HG02571 (cell line): ENCODE data around the gene SLC17A4.
"Not testable (repeated sequence)": the region's sequence is repeated elsewhere in the genome, so short reads cannot be mapped to it uniquely, and the experiment has no call there.

Source experiments
- ATAC-seq: cut with Tn5 transposase; IDR thresholded peaks from one replicate; pipeline ENCODE4 v1.9.1; 2021; ENCODE audit warnings: mild to moderate bottlenecking, moderate library complexity; ENCODE audit not compliant: unreplicated experiment

SLC17A4 gene

GRCh38 chr6:25754535-25754934, at the start of gene SLC17A4:
Gene SLC17A4, plus strand, starts transcription at chr6:25754742. Its CDS starts 7,221 bp downstream, at chr6:25761963.
- ATAC-seq: no peak

GRCh38 chr6:25706314-25707014, 48.1 kb upstream of the SLC17A4 start:
- no peak for ATAC-seq

- no peak for ATAC-seq
Measured at GRCh38 chr6:25709761-25710160, 44.8 kb upstream of the SLC17A4 start.

- ATAC-seq: no peak
Measured at GRCh38 chr6:25710287-25710686, 44.3 kb upstream of the SLC17A4 start.

- no peak for ATAC-seq
Measured at GRCh38 chr6:25713824-25714223, 40.7 kb upstream of the SLC17A4 start.

GRCh38 chr6:25714765-25715164, 39.8 kb upstream of the SLC17A4 start:
- ATAC-seq: no peak

GRCh38 chr6:25715794-25716193, 38.7 kb upstream of the SLC17A4 start:
- ATAC-seq: no peak

- no peak for ATAC-seq
Measured at GRCh38 chr6:25717866-25718740, 36.4 kb upstream of the SLC17A4 start.

GRCh38 chr6:25726122-25726911, 28.2 kb upstream of the SLC17A4 start:
- ATAC-seq: no peak

- ATAC-seq: no peak
Measured at GRCh38 chr6:25727028-25727427, 27.5 kb upstream of the SLC17A4 start.

- ATAC-seq: no peak
Measured at GRCh38 chr6:25730907-25731306, 23.6 kb upstream of the SLC17A4 start.

- no peak for ATAC-seq
Measured at GRCh38 chr6:25731721-25732120, 22.8 kb upstream of the SLC17A4 start.

- ATAC-seq: no peak
Measured at GRCh38 chr6:25732468-25733198, 21.9 kb upstream of the SLC17A4 start.

GRCh38 chr6:25735261-25735660, 19.3 kb upstream of the SLC17A4 start:
- ATAC-seq: no peak

- ATAC-seq: no peak
Measured at GRCh38 chr6:25743868-25744267, 10.7 kb upstream of the SLC17A4 start.

- no peak for ATAC-seq
Measured at GRCh38 chr6:25745836-25746235, 8.7 kb upstream of the SLC17A4 start.

- ATAC-seq: no peak
Measured at GRCh38 chr6:25746968-25747367, 7.6 kb upstream of the SLC17A4 start.

GRCh38 chr6:25747477-25747876, 7.1 kb upstream of the SLC17A4 start:
- ATAC-seq: no peak

- no peak for ATAC-seq
Measured at GRCh38 chr6:25748049-25748448, 6.5 kb upstream of the SLC17A4 start.

GRCh38 chr6:25748601-25749517, 5.7 kb upstream of the SLC17A4 start:
- not testable (repeated sequence) for ATAC-seq
